Astrocyte (in vitro differentiated cells and primary cell): ENCODE measurements around the gene LIMA1.

Source experiments
- CTCF ChIP-seq: IDR thresholded peaks from 2 replicates; pipeline ENCODE4 v1.5.1; 2011; ENCODE audit warnings: low read depth, mild to moderate bottlenecking, inconsistent platforms, low read length, moderate library complexity; ENCODE audit not compliant: insufficient read depth
- EZH2 ChIP-seq: IDR thresholded peaks from 2 replicates; pipeline ENCODE4 v1.6.1; 2012; ENCODE audit warnings: mild to moderate bottlenecking, low read length, inconsistent platforms; ENCODE audit not compliant: insufficient read depth

- TF ChIP-seq EZH2 = no peak
- no peak for TF ChIP-seq CTCF
Observed at GRCh38 chr12:50261654-50262053, 21.7 kb downstream of the LIMA1 start.
